HEK293 (cell line): Measurements from ENCODE around the gene SRL.

Experiments used
- IKZF3 ChIP-seq: fragments of 450-650 bp; IDR thresholded peaks from 2 replicates; pipeline ENCODE4 v1.5.0; 2018; ENCODE audit warnings: missing biosample characterization, mild to moderate bottlenecking, missing genetic modification characterization, moderate library complexity
- MEIS1 ChIP-seq: sonication (generic); formaldehyde crosslinking; IDR thresholded peaks from 2 replicates; pipeline ENCODE4 v1.8.1; 2022; ENCODE audit warnings: missing genetic modification reagents, mild to moderate bottlenecking, borderline replicate concordance
- ZBTB21 ChIP-seq: fragments of 450-650 bp; formaldehyde crosslinking; IDR thresholded peaks from 2 replicates; pipeline ENCODE4 v1.5.1; 2017; ENCODE audit warnings: missing biosample characterization, missing genetic modification characterization
- ZFHX2 ChIP-seq: fragments of 450-650 bp; formaldehyde crosslinking; conservative IDR thresholded peaks from 2 replicates; pipeline ENCODE4 v1.5.1; 2016; ENCODE audit warnings: missing biosample characterization, missing genetic modification characterization
- ZNF302 ChIP-seq: fragments of 450-650 bp; formaldehyde crosslinking; IDR thresholded peaks from 2 replicates; pipeline ENCODE4 v1.5.1; 2016; ENCODE audit warnings: missing biosample characterization, missing genetic modification characterization, low read depth
- ZNF514 ChIP-seq: fragments of 450-650 bp; formaldehyde crosslinking; IDR thresholded peaks from 2 replicates; pipeline ENCODE4 v1.5.1; 2016; ENCODE audit warnings: missing biosample characterization, missing genetic modification characterization
- ZNF660 ChIP-seq: fragments of 450-650 bp; IDR thresholded peaks from 2 replicates; pipeline ENCODE4 v1.5.1; 2018; ENCODE audit warnings: missing biosample characterization, mild to moderate bottlenecking, missing genetic modification characterization
- ZNF768 ChIP-seq: fragments of 450-650 bp; formaldehyde crosslinking; IDR thresholded peaks from 2 replicates; pipeline ENCODE4 v1.5.1; 2018; ENCODE audit warnings: missing biosample characterization, mild to moderate bottlenecking, missing genetic modification characterization
- TF ChIP-seq, protein P1 (sequence below): fragments of 450-650 bp; formaldehyde crosslinking; IDR thresholded peaks from 2 replicates; pipeline ENCODE4 v1.5.1; 2016; ENCODE audit warnings: missing biosample characterization, missing genetic modification characterization
- TF ChIP-seq, protein P2 (sequence below): fragments of 450-650 bp; formaldehyde crosslinking; IDR thresholded peaks from 2 replicates; pipeline ENCODE4 v1.5.1; 2016; ENCODE audit warnings: missing biosample characterization, missing genetic modification characterization
- TF ChIP-seq, protein P3 (sequence below): IDR thresholded peaks from 2 replicates; pipeline ENCODE4 v1.6.1; 2011; ENCODE audit warnings: mild to moderate bottlenecking, low read depth, low read length, borderline replicate concordance

DNA sequence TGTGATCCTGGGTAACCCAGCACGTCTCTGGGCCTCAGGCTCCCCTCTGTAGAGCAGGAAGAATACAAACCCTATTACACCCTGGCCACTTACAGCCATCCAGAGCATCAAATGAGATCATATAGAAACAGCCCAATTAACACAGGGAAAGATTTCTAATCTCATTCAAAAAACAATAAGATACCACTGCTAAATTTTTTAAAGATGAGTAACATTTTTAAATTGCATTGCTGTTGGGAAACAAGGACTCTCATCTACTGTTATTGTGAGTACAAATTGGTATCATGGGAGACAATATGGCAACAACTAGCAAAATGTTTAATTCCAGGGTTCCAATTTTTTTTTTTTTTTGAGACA, 41.1 kb downstream of the SRL start:
- TF ChIP-seq, protein P1, sequence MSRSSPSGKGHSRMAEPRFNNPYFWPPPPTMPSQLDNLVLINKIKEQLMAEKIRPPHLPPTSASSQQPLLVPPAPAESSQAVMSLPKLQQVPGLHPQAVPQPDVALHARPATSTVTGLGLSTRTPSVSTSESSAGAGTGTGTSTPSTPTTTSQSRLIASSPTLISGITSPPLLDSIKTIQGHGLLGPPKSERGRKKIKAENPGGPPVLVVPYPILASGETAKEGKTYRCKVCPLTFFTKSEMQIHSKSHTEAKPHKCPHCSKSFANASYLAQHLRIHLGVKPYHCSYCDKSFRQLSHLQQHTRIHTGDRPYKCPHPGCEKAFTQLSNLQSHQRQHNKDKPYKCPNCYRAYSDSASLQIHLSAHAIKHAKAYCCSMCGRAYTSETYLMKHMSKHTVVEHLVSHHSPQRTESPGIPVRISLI (tag by site-specific recombination): no peak
- TF ChIP-seq, protein P2, sequence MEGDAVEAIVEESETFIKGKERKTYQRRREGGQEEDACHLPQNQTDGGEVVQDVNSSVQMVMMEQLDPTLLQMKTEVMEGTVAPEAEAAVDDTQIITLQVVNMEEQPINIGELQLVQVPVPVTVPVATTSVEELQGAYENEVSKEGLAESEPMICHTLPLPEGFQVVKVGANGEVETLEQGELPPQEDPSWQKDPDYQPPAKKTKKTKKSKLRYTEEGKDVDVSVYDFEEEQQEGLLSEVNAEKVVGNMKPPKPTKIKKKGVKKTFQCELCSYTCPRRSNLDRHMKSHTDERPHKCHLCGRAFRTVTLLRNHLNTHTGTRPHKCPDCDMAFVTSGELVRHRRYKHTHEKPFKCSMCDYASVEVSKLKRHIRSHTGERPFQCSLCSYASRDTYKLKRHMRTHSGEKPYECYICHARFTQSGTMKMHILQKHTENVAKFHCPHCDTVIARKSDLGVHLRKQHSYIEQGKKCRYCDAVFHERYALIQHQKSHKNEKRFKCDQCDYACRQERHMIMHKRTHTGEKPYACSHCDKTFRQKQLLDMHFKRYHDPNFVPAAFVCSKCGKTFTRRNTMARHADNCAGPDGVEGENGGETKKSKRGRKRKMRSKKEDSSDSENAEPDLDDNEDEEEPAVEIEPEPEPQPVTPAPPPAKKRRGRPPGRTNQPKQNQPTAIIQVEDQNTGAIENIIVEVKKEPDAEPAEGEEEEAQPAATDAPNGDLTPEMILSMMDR (tag by site-specific recombination): no peak
- TF ChIP-seq ZNF660 (no peak), ZNF302 (no peak), ZNF768 (tag by site-specific recombination) (no peak), IKZF3 (tag by site-specific recombination) (no peak), ZFHX2 (tag by site-specific recombination) (no peak), MEIS1 (CRISPR knock-in tag) (no peak), ZNF514 (tag by site-specific recombination) (no peak), ZBTB21 (tag by site-specific recombination) (no peak)
- TF ChIP-seq, protein P3, sequence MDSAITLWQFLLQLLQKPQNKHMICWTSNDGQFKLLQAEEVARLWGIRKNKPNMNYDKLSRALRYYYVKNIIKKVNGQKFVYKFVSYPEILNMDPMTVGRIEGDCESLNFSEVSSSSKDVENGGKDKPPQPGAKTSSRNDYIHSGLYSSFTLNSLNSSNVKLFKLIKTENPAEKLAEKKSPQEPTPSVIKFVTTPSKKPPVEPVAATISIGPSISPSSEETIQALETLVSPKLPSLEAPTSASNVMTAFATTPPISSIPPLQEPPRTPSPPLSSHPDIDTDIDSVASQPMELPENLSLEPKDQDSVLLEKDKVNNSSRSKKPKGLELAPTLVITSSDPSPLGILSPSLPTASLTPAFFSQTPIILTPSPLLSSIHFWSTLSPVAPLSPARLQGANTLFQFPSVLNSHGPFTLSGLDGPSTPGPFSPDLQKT: no peak
